SU-DHL-6 (cell line): ENCODE data around the gene DCTN2.

Experiments used
- H2AFZ ChIP-seq: fragments of 200-600 bp; sonication (generic); 2 replicates; pipeline ENCODE4 v1.6.1; 2014; ENCODE audit warnings: low read depth, mild to moderate bottlenecking, moderate library complexity, mixed read lengths, antibody characterized with exemption, low read length; ENCODE audit not compliant: severe bottlenecking
- H3F3A ChIP-seq: fragments of 200-600 bp; shearing (Covaris generic); 2 replicates; pipeline ENCODE4 v1.6.0; 2016; ENCODE audit warnings: antibody characterized with exemption, mild to moderate bottlenecking; ENCODE audit not compliant: insufficient read depth
- H3K27ac ChIP-seq: fragments of 200-600 bp; sonication (generic); 2 replicates; pipeline ENCODE4 v1.5.1; 2016; ENCODE audit warnings: low read depth, mild to moderate bottlenecking, low read length, moderate library complexity, mixed read lengths
- H3K27me3 ChIP-seq: fragments of 200-600 bp; sonication (generic), shearing (Covaris generic); 2 replicates; pipeline ENCODE4 v1.6.0; 2014; ENCODE audit warnings: mild to moderate bottlenecking, low read length
- H3K36me3 ChIP-seq: fragments of 200-600 bp; sonication (generic); 2 replicates; pipeline ENCODE4 v1.6.1; 2014; ENCODE audit warnings: mild to moderate bottlenecking, low read length, mixed read lengths
- H3K4me2 ChIP-seq: fragments of 300-600, 200-600 bp; shearing (Covaris generic), sonication (generic); 2 replicates; pipeline ENCODE4 v1.6.0; 2014; ENCODE audit warnings: low read length, low read depth, mild to moderate bottlenecking; ENCODE audit not compliant: poor library complexity, severe bottlenecking
- H3K4me3 ChIP-seq: fragments of 200-600 bp; sonication (generic); 2 replicates; pipeline ENCODE4 v1.5.1; 2014; ENCODE audit warnings: antibody characterized with exemption, low read length, mild to moderate bottlenecking, mixed read lengths; ENCODE audit not compliant: insufficient read depth, poor library complexity, severe bottlenecking
- H3K79me2 ChIP-seq: fragments of 200-600 bp; sonication (generic); 2 replicates; pipeline ENCODE4 v1.6.1; 2014; ENCODE audit warnings: mild to moderate bottlenecking, low read length, moderate library complexity; ENCODE audit not compliant: insufficient read depth
- H3K9ac ChIP-seq: fragments of 200-600 bp; sonication (generic); 2 replicates; pipeline ENCODE4 v1.7.0; 2014; ENCODE audit warnings: mild to moderate bottlenecking, low read length
- H3K9me2 ChIP-seq: fragments of 200-600 bp; sonication (generic); replicated peaks from 2 replicates; pipeline ENCODE4 v1.6.1; 2014; ENCODE audit warnings: low read length; ENCODE audit not compliant: insufficient read depth
- H3K9me3 ChIP-seq: fragments of 200-600 bp; sonication (generic); 2 replicates; pipeline ENCODE4 v1.6.1; 2014; ENCODE audit warnings: low read length, mixed read lengths; ENCODE audit not compliant: insufficient read depth
- H4K20me1 ChIP-seq: fragments of 200-600 bp; sonication (generic); 2 replicates; pipeline ENCODE4 v1.6.1; 2014; ENCODE audit warnings: low read depth, mild to moderate bottlenecking, antibody characterized with exemption, low read length, moderate library complexity, mixed read lengths
- CTCF ChIP-seq: fragments of 200-600 bp; sonication (generic); IDR thresholded peaks from one replicate; pipeline ENCODE4 v1.5.1; 2017; ENCODE audit warnings: antibody characterized with exemption, mild to moderate bottlenecking, low read length, moderate library complexity; ENCODE audit not compliant: insufficient read depth, poor library complexity, severe bottlenecking
- EZH2phosphoT487 ChIP-seq: fragments of 200-600 bp; sonication (generic), shearing (Covaris generic); conservative IDR thresholded peaks from 2 replicates; pipeline ENCODE4 v1.6.1; 2018; ENCODE audit warnings: mild to moderate bottlenecking, antibody characterized with exemption, low read length, moderate library complexity, mixed read lengths

DCTN2 gene

GRCh38 chr12:57535764-57536596 lies 11.0 kb downstream of the DCTN2 start:
- Histone ChIP-seq H3K4me2 (no peak overlapping the region), H3K9me2 (no peaks in the 10 kb centered on the region), H3K36me3 (no peaks in the 10 kb centered on the region), H3K27me3 (no peaks in the 10 kb centered on the region), H2AFZ (no peak overlapping the region), H3F3A (0 out of 2 replicates have a peak, but pooled peaks cover 1% of the 10 kb centered on the region), H3K9ac (no peak overlapping the region), H3K79me2 (no peaks in the 10 kb centered on the region), H3K9me3 (no peaks in the 10 kb centered on the region), H3K27ac (no peak overlapping the region), H3K4me3 (no peak overlapping the region), H4K20me1 (no peaks in the 10 kb centered on the region)
- TF ChIP-seq CTCF (no peak), EZH2phosphoT487 (no peak)

GRCh38 chr12:57534991-57535543 lies 11.9 kb downstream of the DCTN2 start:
- no peak overlapping the region for H3K9ac ChIP-seq
- H3K9me2 ChIP-seq = no peaks in the 10 kb centered on the region
- H3K27ac ChIP-seq = no peak overlapping the region
- no peaks in the 10 kb centered on the region for H4K20me1 ChIP-seq
- H3K27me3 ChIP-seq = no peaks in the 10 kb centered on the region
- no peak overlapping the region for H3K4me3 ChIP-seq
- H3K9me3 ChIP-seq = no peaks in the 10 kb centered on the region
- no peaks in the 10 kb centered on the region for H3K79me2 ChIP-seq
- H3K36me3 ChIP-seq = no peaks in the 10 kb centered on the region
- 0 out of 2 replicates have a peak, but pooled peaks cover 6% of the 10 kb centered on the region for H3F3A ChIP-seq
- TF ChIP-seq EZH2phosphoT487 (no peak), CTCF (no peak)
- H3K4me2 ChIP-seq = no peak overlapping the region
- H2AFZ ChIP-seq = no peak overlapping the region

- Histone ChIP-seq H3K27me3 (no peaks in the 10 kb centered on the region), H3K4me3 (no peak overlapping the region), H2AFZ (no peak overlapping the region), H3K9me2 (no peaks in the 10 kb centered on the region), H3K9me3 (no peaks in the 10 kb centered on the region), H3K4me2 (no peak overlapping the region), H3K36me3 (no peaks in the 10 kb centered on the region), H3K27ac (no peak overlapping the region), H3F3A (0 out of 2 replicates have a peak, but pooled peaks cover 6% of the 10 kb centered on the region), H3K9ac (no peak overlapping the region), H3K79me2 (no peaks in the 10 kb centered on the region), H4K20me1 (no peaks in the 10 kb centered on the region)
- TF ChIP-seq EZH2phosphoT487 (no peak), CTCF (no peak)
Measured at GRCh38 chr12:57534250-57534649, 12.7 kb downstream of the DCTN2 start.
